WTC11 (cell line): Measurements from ENCODE around the gene RBM38.

Source experiments
- CTCF ChIP-seq: fragments of 200-600 bp; IDR thresholded peaks from 2 replicates; pipeline ENCODE4 v1.8.0; 2022; ENCODE audit warnings: antibody characterized with exemption
- ESRRA ChIP-seq: sonication (generic); formaldehyde crosslinking; IDR thresholded peaks from 2 replicates; pipeline ENCODE4 v1.8.1; 2022; ENCODE audit warnings: mild to moderate bottlenecking, missing genetic modification reagents, borderline replicate concordance
- FOXK1 ChIP-seq: sonication (generic); formaldehyde crosslinking; IDR thresholded peaks from 2 replicates; pipeline ENCODE4 v1.8.0; 2022; ENCODE audit warnings: mild to moderate bottlenecking, moderate library complexity, missing genetic modification reagents
- ZNF317 ChIP-seq: sonication (generic); formaldehyde crosslinking; IDR thresholded peaks from 2 replicates; pipeline ENCODE4 v1.8.1; 2023; ENCODE audit warnings: low read depth, mild to moderate bottlenecking, moderate library complexity, missing genetic modification reagents, borderline replicate concordance
- TF ChIP-seq, protein P1 (sequence below): sonication (generic); formaldehyde crosslinking; IDR thresholded peaks from 2 replicates; pipeline ENCODE4 v1.8.0; 2022; ENCODE audit warnings: mild to moderate bottlenecking, missing genetic modification reagents
- TF ChIP-seq, protein P2 (sequence below): sonication (generic); formaldehyde crosslinking; IDR thresholded peaks from 2 replicates; pipeline ENCODE4 v1.8.1; 2023; ENCODE audit warnings: mild to moderate bottlenecking, missing genetic modification reagents

GRCh38 chr20:57429580-57430200 is 38.5 kb downstream of the RBM38 start:
- TF ChIP-seq ZNF317 (CRISPR knock-in tag) (no peak), CTCF (no peak), FOXK1 (CRISPR knock-in tag) (no peak), ESRRA (CRISPR knock-in tag) (no peak)
- TF ChIP-seq, protein P1, sequence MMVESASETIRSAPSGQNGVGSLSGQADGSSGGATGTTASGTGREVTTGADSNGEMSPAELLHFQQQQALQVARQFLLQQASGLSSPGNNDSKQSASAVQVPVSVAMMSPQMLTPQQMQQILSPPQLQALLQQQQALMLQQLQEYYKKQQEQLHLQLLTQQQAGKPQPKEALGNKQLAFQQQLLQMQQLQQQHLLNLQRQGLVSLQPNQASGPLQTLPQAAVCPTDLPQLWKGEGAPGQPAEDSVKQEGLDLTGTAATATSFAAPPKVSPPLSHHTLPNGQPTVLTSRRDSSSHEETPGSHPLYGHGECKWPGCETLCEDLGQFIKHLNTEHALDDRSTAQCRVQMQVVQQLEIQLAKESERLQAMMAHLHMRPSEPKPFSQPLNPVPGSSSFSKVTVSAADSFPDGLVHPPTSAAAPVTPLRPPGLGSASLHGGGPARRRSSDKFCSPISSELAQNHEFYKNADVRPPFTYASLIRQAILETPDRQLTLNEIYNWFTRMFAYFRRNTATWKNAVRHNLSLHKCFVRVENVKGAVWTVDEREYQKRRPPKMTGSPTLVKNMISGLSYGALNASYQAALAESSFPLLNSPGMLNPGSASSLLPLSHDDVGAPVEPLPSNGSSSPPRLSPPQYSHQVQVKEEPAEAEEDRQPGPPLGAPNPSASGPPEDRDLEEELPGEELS (CRISPR knock-in tag): no peak
- TF ChIP-seq, protein P2, sequence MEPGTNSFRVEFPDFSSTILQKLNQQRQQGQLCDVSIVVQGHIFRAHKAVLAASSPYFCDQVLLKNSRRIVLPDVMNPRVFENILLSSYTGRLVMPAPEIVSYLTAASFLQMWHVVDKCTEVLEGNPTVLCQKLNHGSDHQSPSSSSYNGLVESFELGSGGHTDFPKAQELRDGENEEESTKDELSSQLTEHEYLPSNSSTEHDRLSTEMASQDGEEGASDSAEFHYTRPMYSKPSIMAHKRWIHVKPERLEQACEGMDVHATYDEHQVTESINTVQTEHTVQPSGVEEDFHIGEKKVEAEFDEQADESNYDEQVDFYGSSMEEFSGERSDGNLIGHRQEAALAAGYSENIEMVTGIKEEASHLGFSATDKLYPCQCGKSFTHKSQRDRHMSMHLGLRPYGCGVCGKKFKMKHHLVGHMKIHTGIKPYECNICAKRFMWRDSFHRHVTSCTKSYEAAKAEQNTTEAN: no peak
